Osteoblast (primary cell): Measurements from ENCODE around the gene PPM1L. TPM values are rescaled to one million over a fixed set of nuclear protein-coding genes. Genes with fewer than 3 reads are reported as not detected.
A peak's percentile ranks its signal among the peaks of the same experiment; 100 is the strongest.
"Not testable (repeated sequence)": the region's sequence is repeated elsewhere in the genome, so short reads cannot be mapped to it uniquely, and the experiment has no call there.

Source experiments
- DNase-seq: peaks from one replicate; pipeline ENCODE4 v3.0.0; 2011; ENCODE audit warnings: low spot score, mixed read lengths; ENCODE audit not compliant: insufficient read length; ENCODE audit errors: missing footprints
- H2AFZ ChIP-seq: 2 replicates; pipeline ENCODE4 v1.6.0; 2011; ENCODE audit warnings: mild to moderate bottlenecking, low read length
- H3K27ac ChIP-seq: 2 replicates; pipeline ENCODE4 v1.5.1; 2011; ENCODE audit warnings: mild to moderate bottlenecking, low read depth, low read length, moderate library complexity
- H3K27me3 ChIP-seq: 2 replicates; pipeline ENCODE4 v1.6.0; 2012; ENCODE audit warnings: mild to moderate bottlenecking, control low read depth, inconsistent platforms, low read length, moderate library complexity; ENCODE audit not compliant: insufficient read depth
- H3K36me3 ChIP-seq: 2 replicates; pipeline ENCODE4 v1.5.1; 2011; ENCODE audit warnings: mild to moderate bottlenecking, low read length, control low read depth, moderate library complexity; ENCODE audit not compliant: insufficient read depth
- H3K4me1 ChIP-seq: 2 replicates; pipeline ENCODE4 v1.5.1; 2011; ENCODE audit warnings: mild to moderate bottlenecking, low read length, control low read depth, moderate library complexity; ENCODE audit not compliant: insufficient read depth
- H3K4me2 ChIP-seq: 2 replicates; pipeline ENCODE4 v1.6.0; 2011; ENCODE audit warnings: mild to moderate bottlenecking, low read length; ENCODE audit not compliant: insufficient read depth
- H3K4me3 ChIP-seq: fragments of 200-600 bp; sonication (generic); 3 replicates; pipeline ENCODE4 v1.5.1; 2012; ENCODE audit warnings: mild to moderate bottlenecking, low read length, inconsistent platforms; ENCODE audit not compliant: insufficient read depth
- H3K79me2 ChIP-seq: 2 replicates; pipeline ENCODE4 v1.6.0; 2012; ENCODE audit warnings: mild to moderate bottlenecking, low read length, control low read depth, inconsistent platforms; ENCODE audit not compliant: insufficient read depth
- H3K9me3 ChIP-seq: 2 replicates; pipeline ENCODE4 v1.5.1; 2011; ENCODE audit warnings: low read depth, low read length, control low read depth
- H4K20me1 ChIP-seq: 2 replicates; pipeline ENCODE4 v1.6.0; 2012; ENCODE audit warnings: mild to moderate bottlenecking, low read length, control low read depth; ENCODE audit not compliant: insufficient read depth
- total RNA-seq: library from RNA; depleted of rRNA; stranded (reverse); fragments of >200 nt; gene quantifications from 2 replicates; pipeline ENCODE4 v1.2.3, GENCODE V29; 2012
- TF ChIP-seq, protein P1 (sequence below): IDR thresholded peaks from 2 replicates; pipeline ENCODE4 v1.5.1; 2011; ENCODE audit warnings: mild to moderate bottlenecking, low read depth, low read length, moderate library complexity; ENCODE audit errors: extremely low read depth

PPM1L gene
- total RNA-seq: 2.4 and 4.3 TPM in 2 replicates

- Histone ChIP-seq H3K4me3 (peak within 1 kb of the TSS; percentile 80), H3K4me1 (peaks cover 16% of the 10 kb centered on the region), H3K27ac (peak within 1 kb of the TSS; percentile 45), H4K20me1 (no peaks in the 10 kb centered on the region), H3K36me3 (no peaks in the 10 kb centered on the region), H3K9me3 (no peaks in the 10 kb centered on the region), H3K79me2 (no peaks in the 10 kb centered on the region), H3K27me3 (peaks cover 28% of the 10 kb centered on the region), H3K4me2 (peak within 1 kb of the TSS; percentile 98), H2AFZ (peak within 1 kb of the TSS; percentile 98)
- peak; percentile 74 for DNase-seq
- TF ChIP-seq, protein P1, sequence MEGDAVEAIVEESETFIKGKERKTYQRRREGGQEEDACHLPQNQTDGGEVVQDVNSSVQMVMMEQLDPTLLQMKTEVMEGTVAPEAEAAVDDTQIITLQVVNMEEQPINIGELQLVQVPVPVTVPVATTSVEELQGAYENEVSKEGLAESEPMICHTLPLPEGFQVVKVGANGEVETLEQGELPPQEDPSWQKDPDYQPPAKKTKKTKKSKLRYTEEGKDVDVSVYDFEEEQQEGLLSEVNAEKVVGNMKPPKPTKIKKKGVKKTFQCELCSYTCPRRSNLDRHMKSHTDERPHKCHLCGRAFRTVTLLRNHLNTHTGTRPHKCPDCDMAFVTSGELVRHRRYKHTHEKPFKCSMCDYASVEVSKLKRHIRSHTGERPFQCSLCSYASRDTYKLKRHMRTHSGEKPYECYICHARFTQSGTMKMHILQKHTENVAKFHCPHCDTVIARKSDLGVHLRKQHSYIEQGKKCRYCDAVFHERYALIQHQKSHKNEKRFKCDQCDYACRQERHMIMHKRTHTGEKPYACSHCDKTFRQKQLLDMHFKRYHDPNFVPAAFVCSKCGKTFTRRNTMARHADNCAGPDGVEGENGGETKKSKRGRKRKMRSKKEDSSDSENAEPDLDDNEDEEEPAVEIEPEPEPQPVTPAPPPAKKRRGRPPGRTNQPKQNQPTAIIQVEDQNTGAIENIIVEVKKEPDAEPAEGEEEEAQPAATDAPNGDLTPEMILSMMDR: no peak
Observed at GRCh38 chr3:160755776-160756304, at the start of gene PPM1L. PPM1L (plus strand) TSS chr3:160756231.

GRCh38 chr3:160707187-160707794 is 48.7 kb upstream of the PPM1L start:
- Histone ChIP-seq H3K79me2 (no peaks in the 10 kb centered on the region), H3K4me1 (no peaks in the 10 kb centered on the region), H2AFZ (no peak overlapping the region), H3K9me3 (no peaks in the 10 kb centered on the region), H3K27me3 (peaks cover 13% of the 10 kb centered on the region), H3K4me2 (no peak overlapping the region), H4K20me1 (no peaks in the 10 kb centered on the region), H3K36me3 (no peaks in the 10 kb centered on the region), H3K27ac (no peak overlapping the region), H3K4me3 (no peak overlapping the region)
- no peak for DNase-seq
- TF ChIP-seq, protein P1: peak; percentile 49

DNA sequence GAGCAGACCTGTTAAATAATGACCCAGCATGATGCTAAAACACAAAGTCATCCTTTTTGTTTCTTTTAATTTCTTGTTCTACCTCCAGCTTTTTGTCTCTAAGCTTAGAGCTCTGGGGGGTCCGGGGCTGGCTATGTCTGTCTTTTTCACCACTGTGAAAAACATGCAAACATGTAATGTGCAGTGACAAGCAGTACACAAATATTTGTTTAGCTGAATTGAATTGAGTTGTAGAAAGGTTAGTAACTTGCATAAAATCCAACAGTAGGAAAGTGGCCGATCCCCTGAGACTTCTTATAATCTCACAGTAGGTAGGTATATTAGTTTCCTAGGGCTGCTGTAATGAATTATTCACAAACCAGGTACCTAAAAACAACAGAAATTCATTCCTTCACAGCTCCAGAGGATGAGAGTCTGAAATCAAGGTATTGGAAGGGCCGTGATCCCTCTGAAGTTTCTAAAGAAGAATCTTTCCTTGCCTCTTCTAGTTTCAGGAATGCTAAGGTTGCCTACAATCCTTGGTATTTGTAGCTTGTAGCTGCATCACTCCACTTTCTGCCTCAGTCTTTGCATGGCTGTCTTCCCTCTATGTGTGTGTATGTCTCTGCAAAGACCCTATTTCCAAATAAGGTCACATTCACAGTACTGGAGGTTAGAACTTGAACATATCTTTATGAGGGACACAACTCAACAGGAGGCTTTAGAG is 46.4 kb upstream of the PPM1L start:
- no peaks in the 10 kb centered on the region for H3K79me2 ChIP-seq
- no peak overlapping the region for H3K4me3 ChIP-seq
- TF ChIP-seq, protein P1: no peak
- H3K9me3 ChIP-seq: no peaks in the 10 kb centered on the region
- no peak overlapping the region for H3K4me2 ChIP-seq
- H2AFZ ChIP-seq: no peak overlapping the region
- H3K4me1 ChIP-seq: no peaks in the 10 kb centered on the region
- no peaks in the 10 kb centered on the region for H3K36me3 ChIP-seq
- H3K27me3 ChIP-seq: peaks cover 13% of the 10 kb centered on the region
- H4K20me1 ChIP-seq: no peaks in the 10 kb centered on the region
- DNase-seq: no peak
- H3K27ac ChIP-seq: no peak overlapping the region

DNA sequence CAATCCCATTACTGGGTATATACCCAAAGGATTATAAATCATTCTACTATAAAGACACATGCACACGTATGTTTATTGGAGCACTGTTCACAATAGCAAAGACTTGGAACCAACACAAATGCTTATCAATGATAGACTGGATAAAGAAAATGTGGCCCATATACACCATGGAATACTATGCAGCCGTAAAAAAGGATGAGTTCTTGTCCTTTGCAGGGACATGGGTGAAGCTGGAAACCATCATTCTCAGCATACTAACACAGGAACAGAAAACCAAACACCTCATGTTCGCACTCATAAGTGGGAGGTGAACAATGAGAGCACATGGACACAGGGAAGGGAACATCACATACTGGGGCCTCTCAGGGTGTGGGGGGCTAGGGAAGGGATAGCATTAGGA is 42.9 kb upstream of the PPM1L start:
- not testable (repeated sequence) for H3K27me3 ChIP-seq, H3K4me1 ChIP-seq, H4K20me1 ChIP-seq, H3K9me3 ChIP-seq, H3K4me3 ChIP-seq, H3K27ac ChIP-seq, H3K36me3 ChIP-seq, H3K4me2 ChIP-seq, H3K79me2 ChIP-seq, DNase-seq, H2AFZ ChIP-seq
